Sigmoid colon (tissue), 7 donors: ENCODE data around the gene RNU1-3. TPM values are rescaled to one million over a fixed set of nuclear protein-coding genes. Genes with fewer than 3 reads are reported as not detected.
"Not testable (repeated sequence)": the region's sequence is repeated elsewhere in the genome, so short reads cannot be mapped to it uniquely, and the experiment has no call there.

ENCODE experiments used
- DNase-seq: peaks from one replicate; pipeline ENCODE4 v3.0.0-alpha.2; 2019
- H3K27ac ChIP-seq, 4 donors: fragments of 200-600 bp; sonication (generic); one replicate each; pipeline ENCODE4 v1.5.1; 2016 to 2019; ENCODE audit warnings: mild to moderate bottlenecking in 1 of 4
- H3K27me3 ChIP-seq, 3 donors: fragments of 200-600 bp; sonication (generic); one replicate each; pipeline ENCODE4 v1.5.1; 2019; ENCODE audit warnings: mild to moderate bottlenecking in 1 of 3
- H3K36me3 ChIP-seq, 4 donors: fragments of 200-600 bp; sonication (generic); one replicate each; pipeline ENCODE4 v1.5.1; 2016 to 2019
- H3K4me1 ChIP-seq, 4 donors: fragments of 200-600 bp; sonication (generic); one replicate each; pipeline ENCODE4 v1.5.1; 2017 to 2019
- H3K4me3 ChIP-seq, 4 donors: fragments of 200-600 bp; sonication (generic); one replicate each; pipeline ENCODE4 v1.5.1; 2017 to 2019; ENCODE audit warnings: mild to moderate bottlenecking in 2 of 4, moderate library complexity in 1 of 4
- H3K9me3 ChIP-seq, 4 donors: fragments of 200-600 bp in 3 of 4; sonication (generic) in 3 of 4; one replicate each; pipeline versions ENCODE4 v1.5.1 to v1.6.1; 2013 to 2019
- CTCF ChIP-seq, 4 experiments: fragments of 450-650 bp in 3 of 4; fragments of 200-600 bp in 1 of 4; IDR thresholded peaks; one replicate each; pipeline ENCODE4 v1.5.1; 2016 to 2019; ENCODE audit warnings: antibody characterized with exemption in 4 of 4, mild to moderate bottlenecking in 3 of 4, moderate library complexity in 2 of 4
- EP300 ChIP-seq, 4 donors: sonication (generic); formaldehyde crosslinking; IDR thresholded peaks; one replicate each; pipeline ENCODE4 v1.6.1; 2017; ENCODE audit warnings: antibody characterized with exemption in 4 of 4
- POLR2A ChIP-seq, 2 donors: fragments of 450-650 bp; IDR thresholded peaks; one replicate each; pipeline ENCODE4 v1.6.1; 2016; ENCODE audit warnings: antibody characterized with exemption in 2 of 2, mild to moderate bottlenecking in 2 of 2, moderate library complexity in 2 of 2
- POLR2AphosphoS5 ChIP-seq, 4 donors: sonication (generic); formaldehyde crosslinking; IDR thresholded peaks; one replicate each; pipeline ENCODE4 v1.6.1; 2017; ENCODE audit warnings: antibody characterized with exemption in 4 of 4
- WGBS, 2 donors: extraction: QIAGEN DNeasy Blood & Tissue Kit; methylation state at CpG; one replicate each; pipeline ENCODE4 v1.1.7; 2013; 5-methylcytosine and 5-hydroxymethylcytosine counted together
- intact Hi-C: fragments of 100-400 bp; cut with DNase I; formaldehyde crosslinking; loops from one replicate; pipeline ENCODE4 v1.15.1; 2023
- polyA plus RNA-seq, 3 donors: library from polyadenylated mRNA; stranded (reverse); fragments of 200-250 nt; gene quantifications; one replicate each; pipeline ENCODE4 v1.2.3, GENCODE V29; 2013
- total RNA-seq, 4 donors: library from RNA; depleted of rRNA; stranded (reverse); fragments of >200 nt; gene quantifications; one replicate each; pipeline ENCODE4 v1.1.0, GENCODE V29; 2016
- donor health status: healthy with polysubstance abuse.
- donor health status: Bipolar disorder and iron deficiency.
- donor health status: healthy.

The RNU1-3 gene
- total and polyA plus RNA-seq, 7 donors = under 0.01 TPM; not detected in 3

DNA sequence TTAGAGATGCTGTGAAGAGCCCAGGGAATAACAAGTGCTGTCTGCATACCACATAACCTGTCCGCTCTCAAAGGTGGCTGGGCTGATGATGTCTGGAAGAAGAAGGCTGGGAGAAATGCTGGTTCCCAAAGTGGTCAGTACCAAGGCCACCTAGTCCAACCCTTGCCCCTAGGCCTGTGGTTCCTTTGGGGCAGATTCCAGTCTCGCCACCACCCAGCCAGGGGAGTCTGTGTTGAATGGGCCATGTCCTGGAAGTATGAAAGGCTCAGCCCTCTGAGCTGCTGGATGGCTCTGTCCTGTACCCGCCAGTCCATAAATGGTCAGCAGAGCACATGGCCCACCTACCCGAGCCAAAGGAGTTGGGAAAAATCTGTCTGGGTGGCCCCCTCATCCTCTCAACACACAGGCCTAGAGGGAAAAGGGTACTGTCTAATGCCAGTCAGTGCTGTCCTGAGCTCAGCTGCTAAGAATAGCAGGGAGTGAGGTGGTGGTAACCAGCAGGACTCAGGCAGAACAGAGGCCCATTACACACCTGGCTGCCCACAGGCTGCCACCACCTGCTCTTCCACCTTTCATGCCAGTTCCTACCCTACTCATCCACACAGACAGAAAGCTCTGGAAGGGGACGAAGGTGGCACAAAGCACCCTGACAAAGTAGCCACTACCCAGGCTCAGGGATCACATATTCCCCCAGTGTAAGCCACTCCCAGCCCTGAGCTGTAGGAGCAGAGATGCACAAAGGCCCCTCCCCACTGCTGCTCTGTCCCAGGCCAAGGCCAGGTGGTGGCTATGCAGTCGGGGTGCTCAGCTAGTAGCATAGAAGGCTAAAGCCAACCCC is 28.6 kb downstream of the RNU1-3 start:
- WGBS, 2 donors = 91% methylated on average over 6 of the region's 6 CpGs
- peaks cover 8 to 25% (median 10%) of the 10 kb centered on the region in 4 donors for H3K36me3 ChIP-seq
- H3K9me3 ChIP-seq, H3K27me3 ChIP-seq, intact Hi-C loops, H3K4me3 ChIP-seq, H3K27ac ChIP-seq: not testable (repeated sequence)
- peak; percentile 67 for DNase-seq
- H3K4me1 ChIP-seq = peaks cover 0 to 18% (median 14%) of the 10 kb centered on the region in 4 donors

GRCh38 chr1:16636551-16637195 is 30.1 kb downstream of the RNU1-3 start:
- H3K9me3 ChIP-seq, H3K27me3 ChIP-seq, H3K4me1 ChIP-seq, H3K4me3 ChIP-seq, intact Hi-C loops, H3K27ac ChIP-seq: not testable (repeated sequence)
- DNase-seq = peak; percentile 66
- H3K36me3 ChIP-seq = peaks cover 20 to 36% (median 22%) of the 10 kb centered on the region in 4 donors
- WGBS, 2 donors = 88 to 92% methylated on average over 10 of the region's 10 CpGs

DNA sequence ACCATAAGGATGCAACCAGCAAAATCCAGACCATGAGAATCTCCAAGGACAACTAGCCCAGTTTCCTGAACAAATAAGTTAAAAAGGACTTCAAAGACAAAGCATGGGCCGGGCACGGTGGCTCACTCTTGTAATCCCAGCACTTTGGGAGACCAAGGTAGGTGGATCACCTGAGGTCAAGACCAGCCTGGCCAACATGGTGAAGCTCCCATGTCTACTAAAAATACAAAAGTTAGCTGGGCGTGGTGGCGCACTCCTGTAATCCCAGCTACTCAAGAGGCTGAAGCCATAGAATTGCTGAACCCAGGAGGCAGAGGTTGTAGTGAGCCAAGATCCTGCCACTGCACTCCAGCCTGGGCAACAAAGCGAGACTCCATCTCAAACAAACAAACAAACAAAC is 30.8 kb downstream of the RNU1-3 start:
- H3K36me3 ChIP-seq = peaks cover 28 to 41% (median 29%) of the 10 kb centered on the region in 4 donors
- H3K4me1 ChIP-seq, H3K9me3 ChIP-seq, intact Hi-C loops, H3K27ac ChIP-seq, H3K4me3 ChIP-seq, H3K27me3 ChIP-seq: not testable (repeated sequence)
- WGBS, 2 donors = 96% methylated on average over 5 of the region's 5 CpGs
- DNase-seq = peak; percentile 73

DNA sequence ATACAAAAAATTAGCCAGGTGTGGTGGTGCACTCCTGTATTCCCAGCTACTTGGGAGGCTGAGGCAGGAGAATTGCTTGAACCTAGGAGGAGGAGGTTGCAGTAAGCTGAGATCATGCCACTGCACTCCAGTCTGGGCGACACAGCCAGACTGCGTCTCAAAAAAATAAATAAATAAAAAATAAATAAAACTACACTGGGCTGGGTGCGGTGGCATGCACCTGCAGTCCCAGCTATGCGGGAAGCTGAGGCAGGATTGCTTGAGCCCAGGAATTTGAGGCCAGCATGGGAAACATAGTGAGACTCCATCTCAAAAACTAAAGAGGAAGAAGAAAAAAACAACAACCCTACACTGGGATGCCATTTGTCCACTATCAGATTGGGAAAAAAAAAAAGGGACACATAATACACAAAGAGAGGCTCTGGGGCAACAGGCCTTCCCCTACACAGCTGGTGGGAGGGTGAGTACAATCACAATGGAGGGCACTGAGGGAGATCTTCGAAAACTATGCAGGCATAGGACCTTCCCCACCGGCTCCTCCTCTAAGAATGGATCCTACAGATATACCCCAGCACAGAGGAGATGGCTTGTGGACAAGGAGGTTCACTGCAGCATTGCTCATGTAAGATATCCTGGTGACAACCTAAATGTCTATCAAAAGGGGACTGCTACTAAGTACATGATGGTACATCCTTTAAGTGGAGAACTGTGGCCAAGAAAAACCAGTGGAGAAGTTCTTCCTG is 33.0 kb downstream of the RNU1-3 start:
- 95 to 98% methylated on average over 6 of the region's 6 CpGs for WGBS, 2 donors
- not testable (repeated sequence) for H3K27me3 ChIP-seq

DNA sequence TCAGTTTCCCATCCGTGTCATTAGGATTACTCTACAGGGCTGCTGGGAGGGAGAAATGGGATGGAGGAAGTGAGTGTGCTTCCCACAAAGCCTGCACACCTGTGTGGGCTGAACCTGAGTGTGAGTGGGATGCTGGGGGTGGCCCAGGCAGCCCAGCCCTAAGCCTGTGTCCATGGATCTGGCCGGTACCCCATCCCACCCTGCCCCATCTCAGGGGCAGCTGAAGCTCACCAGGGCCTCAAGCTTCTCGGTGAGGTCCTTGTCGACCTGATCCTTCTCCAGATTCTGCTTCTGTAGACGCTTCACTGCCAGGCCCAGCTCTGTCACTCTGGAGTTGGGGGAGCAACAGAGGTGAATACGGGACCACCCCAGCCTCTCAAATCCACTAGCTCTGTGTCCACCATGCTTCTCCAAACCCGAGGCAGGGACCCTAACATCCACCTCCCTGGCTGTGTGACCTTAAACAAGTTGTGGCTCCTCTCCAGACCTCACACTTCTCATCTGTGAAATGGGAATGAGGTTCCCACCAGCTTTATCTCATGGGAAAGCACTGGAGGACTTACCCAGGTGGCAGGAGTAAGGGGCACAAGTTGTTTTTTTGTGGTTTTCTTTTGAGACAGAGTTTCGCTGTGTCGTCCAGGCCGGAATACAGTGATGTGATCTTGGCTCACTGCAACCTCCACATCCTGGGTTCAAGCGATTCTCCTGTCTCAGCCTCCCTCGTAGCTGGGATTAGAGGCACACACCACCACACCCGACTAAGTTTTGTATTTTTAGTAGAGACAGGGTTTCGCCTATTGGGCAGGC is 34.5 kb downstream of the RNU1-3 start:
- peaks cover 42 to 78% (median 53%) of the 10 kb centered on the region in 4 donors for H3K36me3 ChIP-seq
- WGBS, 2 donors = 93 to 95% methylated on average over 14 of the region's 14 CpGs
- H3K27ac ChIP-seq = not testable (repeated sequence)

More for the DNA sequence above, 33.0 kb downstream of the RNU1-3 start:
- H3K4me3 ChIP-seq, H3K27ac ChIP-seq, intact Hi-C loops, H3K9me3 ChIP-seq, H3K4me1 ChIP-seq: not testable (repeated sequence)
- H3K36me3 ChIP-seq = peaks cover 33 to 63% (median 47%) of the 10 kb centered on the region in 4 donors
- peak; percentile 66 for DNase-seq

DNA sequence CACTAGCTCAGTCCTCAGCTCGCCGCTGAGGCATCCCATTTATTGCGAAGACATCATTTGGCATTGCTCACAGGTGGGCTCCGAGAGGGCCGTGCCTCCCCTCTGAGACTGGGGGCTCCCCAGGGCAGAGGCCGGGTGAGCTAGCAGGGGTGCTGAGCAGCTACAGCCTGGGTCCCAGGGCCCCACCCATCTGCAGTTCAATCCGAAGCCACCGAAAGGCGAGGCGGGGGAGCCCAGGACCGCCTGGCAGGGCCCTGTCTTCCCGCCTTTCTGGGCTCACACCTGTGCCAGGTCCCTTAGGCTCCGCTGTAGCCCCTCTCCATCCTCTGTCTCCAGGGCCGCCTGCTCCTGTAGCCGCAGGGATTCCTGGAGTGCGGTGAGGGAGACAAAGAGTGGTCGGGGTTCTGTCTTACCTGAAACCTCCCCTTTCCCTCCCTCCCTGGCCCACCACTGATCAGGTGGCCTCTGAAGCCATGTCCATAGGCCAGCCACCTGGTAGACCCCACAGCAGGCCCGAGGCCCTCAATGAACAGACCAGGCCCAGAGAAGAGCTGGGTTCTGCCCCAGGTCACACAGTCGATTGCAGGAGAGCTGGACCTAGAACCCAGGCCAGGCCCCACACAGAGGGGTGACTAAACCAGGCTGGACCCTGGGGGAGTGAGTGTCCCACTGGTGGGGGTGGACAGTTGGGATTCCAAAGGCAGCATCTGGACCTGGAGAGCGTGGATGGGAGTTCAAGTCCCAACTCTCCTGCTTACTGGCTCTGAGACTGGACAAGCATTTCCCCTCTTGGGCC is 35.3 kb downstream of the RNU1-3 start:
- Histone ChIP-seq H3K36me3 (peaks cover 45 to 85% (median 59%) of the 10 kb centered on the region in 4 donors), H3K27ac (no peak overlapping the region), H3K27me3 (no peaks in the 10 kb centered on the region), H3K9me3 (no peaks in the 10 kb centered on the region), H3K4me3 (no peak overlapping the region), H3K4me1 (no peaks in the 10 kb centered on the region)
- WGBS, 2 donors = 90 to 94% methylated on average over 20 of the region's 20 CpGs
- intact Hi-C loops = no loop called here
- peak; percentile 84 for DNase-seq
- TF ChIP-seq POLR2A (IDR thresholded peaks at IDR 0.05) = no peak
- TF ChIP-seq POLR2AphosphoS5 (IDR thresholded peaks at IDR 0.05) = no peak
- TF ChIP-seq CTCF (IDR thresholded peaks at IDR 0.05) = no peak
- TF ChIP-seq EP300 (IDR thresholded peaks at IDR 0.05) = no peak

More for the DNA sequence above, 34.5 kb downstream of the RNU1-3 start:
- H3K4me1 ChIP-seq, intact Hi-C loops, H3K9me3 ChIP-seq, H3K27me3 ChIP-seq, H3K4me3 ChIP-seq: not testable (repeated sequence)
- DNase-seq = peak; percentile 68
